Measurements from ENCODE around the gene ZDHHC17.

The ZDHHC17 gene

GRCh38 chr12:76863005-76863670, 99.2 kb downstream of the ZDHHC17 start:
- no peaks in the 10 kb centered on the region for H3K27me3 ChIP-seq (ENCODE audit: insufficient read depth, low read length)
- H3K4me3 ChIP-seq (ENCODE audit: low read length) = no peak overlapping the region
- peaks cover 41% of the 10 kb centered on the region for H3K4me1 ChIP-seq (ENCODE audit: insufficient read depth, low read length)
- no peaks in the 10 kb centered on the region for H3K9me3 ChIP-seq (ENCODE audit: insufficient read depth, low read depth, low read length)
- peak overlapping the region; percentile 7; the same call in 1 of the 2 replicates for H3K27ac ChIP-seq (ENCODE audit: low read depth, low read length)
- 93% methylated on average over 12 of the region's 12 CpGs for WGBS
- H3K36me3 ChIP-seq (ENCODE audit: insufficient read depth, low read length) = peaks cover 68% of the 10 kb centered on the region
- H3K9ac ChIP-seq (ENCODE audit: low read depth, low read length) = no peak overlapping the region

GRCh38 chr12:76863837-76864236, 99.9 kb downstream of the ZDHHC17 start:
- WGBS = 55% methylated on average over 4 of the region's 4 CpGs
- no peak overlapping the region for H3K4me3 ChIP-seq (ENCODE audit: low read length)

GRCh38 chr12:76864791-76865400, 101.0 kb downstream of the ZDHHC17 start:
- H3K27me3 ChIP-seq (ENCODE audit: insufficient read depth, low read length) = no peaks in the 10 kb centered on the region
- H3K36me3 ChIP-seq (ENCODE audit: insufficient read depth, low read length) = peaks cover 56% of the 10 kb centered on the region
- no peaks in the 10 kb centered on the region for H3K9me3 ChIP-seq (ENCODE audit: insufficient read depth, low read depth, low read length)
- WGBS = 82% methylated on average over 1 of the region's 2 CpGs
- H3K4me3 ChIP-seq (ENCODE audit: low read length) = no peak overlapping the region
- peak overlapping the region; percentile 23; the same call in 1 of the 2 replicates for H3K27ac ChIP-seq (ENCODE audit: low read depth, low read length)
- H3K9ac ChIP-seq (ENCODE audit: low read depth, low read length) = no peak overlapping the region
- peaks cover 45% of the 10 kb centered on the region for H3K4me1 ChIP-seq (ENCODE audit: insufficient read depth, low read length)

More at GRCh38 chr12:76863837-76864236, 99.9 kb downstream of the ZDHHC17 start:
- peaks cover 63% of the 10 kb centered on the region for H3K36me3 ChIP-seq (ENCODE audit: insufficient read depth, low read length)
- H3K9ac ChIP-seq (ENCODE audit: low read depth, low read length) = no peak overlapping the region
- no peaks in the 10 kb centered on the region for H3K27me3 ChIP-seq (ENCODE audit: insufficient read depth, low read length)
- no peaks in the 10 kb centered on the region for H3K9me3 ChIP-seq (ENCODE audit: insufficient read depth, low read depth, low read length)
- H3K27ac ChIP-seq (ENCODE audit: low read depth, low read length) = peak overlapping the region; percentile 7
- peaks cover 41% of the 10 kb centered on the region for H3K4me1 ChIP-seq (ENCODE audit: insufficient read depth, low read length)

GRCh38 chr12:76866151-76866567, 102.2 kb downstream of the ZDHHC17 start:
- H3K27me3 ChIP-seq (ENCODE audit: insufficient read depth, low read length) = no peaks in the 10 kb centered on the region
- H3K27ac ChIP-seq (ENCODE audit: low read depth, low read length) = peak overlapping the region; percentile 58; the same call in 1 of the 2 replicates
- peaks cover 44% of the 10 kb centered on the region for H3K36me3 ChIP-seq (ENCODE audit: insufficient read depth, low read length)
- H3K4me3 ChIP-seq (ENCODE audit: low read length) = no peak overlapping the region
- H3K9me3 ChIP-seq (ENCODE audit: insufficient read depth, low read depth, low read length) = no peaks in the 10 kb centered on the region
- WGBS = 70% methylated on average over 8 of the region's 8 CpGs
- H3K9ac ChIP-seq (ENCODE audit: low read depth, low read length) = peak overlapping the region; percentile 58; the same call in 1 of the 2 replicates
- peaks cover 41% of the 10 kb centered on the region for H3K4me1 ChIP-seq (ENCODE audit: insufficient read depth, low read length)

- Histone ChIP-seq H3K4me1 (ENCODE audit: insufficient read depth, low read length) (peaks cover 42% of the 10 kb centered on the region), H3K4me3 (ENCODE audit: low read length) (no peak overlapping the region), H3K27me3 (ENCODE audit: insufficient read depth, low read length) (no peaks in the 10 kb centered on the region), H3K36me3 (ENCODE audit: insufficient read depth, low read length) (peaks cover 39% of the 10 kb centered on the region), H3K9ac (ENCODE audit: low read depth, low read length) (peak overlapping the region; percentile 58; the same call in 1 of the 2 replicates), H3K9me3 (ENCODE audit: insufficient read depth, low read depth, low read length) (no peaks in the 10 kb centered on the region), H3K27ac (ENCODE audit: low read depth, low read length) (peak overlapping the region; percentile 58; the same call in 1 of the 2 replicates)
- 92% methylated on average over 8 of the region's 8 CpGs for WGBS
Observed at GRCh38 chr12:76866726-76867125, 102.8 kb downstream of the ZDHHC17 start.

- Histone ChIP-seq H3K27me3 (ENCODE audit: insufficient read depth, low read length) (no peaks in the 10 kb centered on the region), H3K9me3 (ENCODE audit: insufficient read depth, low read depth, low read length) (no peaks in the 10 kb centered on the region), H3K9ac (ENCODE audit: low read depth, low read length) (no peak overlapping the region), H3K27ac (ENCODE audit: low read depth, low read length) (no peak overlapping the region), H3K4me3 (ENCODE audit: low read length) (no peak overlapping the region), H3K36me3 (ENCODE audit: insufficient read depth, low read length) (peaks cover 13% of the 10 kb centered on the region), H3K4me1 (ENCODE audit: insufficient read depth, low read length) (peaks cover 38% of the 10 kb centered on the region)
- 100% methylated on average over 2 of the region's 2 CpGs for WGBS
Observed at GRCh38 chr12:76871082-76871481, 107.2 kb downstream of the ZDHHC17 start.

GRCh38 chr12:76871742-76872141, 107.8 kb downstream of the ZDHHC17 start:
- peaks cover 32% of the 10 kb centered on the region for H3K4me1 ChIP-seq (ENCODE audit: insufficient read depth, low read length)
- no peaks in the 10 kb centered on the region for H3K27me3 ChIP-seq (ENCODE audit: insufficient read depth, low read length)
- H3K36me3 ChIP-seq (ENCODE audit: insufficient read depth, low read length) = peaks cover 13% of the 10 kb centered on the region
- H3K9ac ChIP-seq (ENCODE audit: low read depth, low read length) = no peak overlapping the region
- no peak overlapping the region; the same call in 1 of the 2 replicates for H3K4me3 ChIP-seq (ENCODE audit: low read length)
- peak overlapping the region; percentile 18; the same call in 1 of the 2 replicates for H3K27ac ChIP-seq (ENCODE audit: low read depth, low read length)
- H3K9me3 ChIP-seq (ENCODE audit: insufficient read depth, low read depth, low read length) = no peaks in the 10 kb centered on the region
- 95% methylated on average over 3 of the region's 3 CpGs for WGBS

GRCh38 chr12:76872415-76872814, 108.5 kb downstream of the ZDHHC17 start:
- Histone ChIP-seq H3K27ac (ENCODE audit: low read depth, low read length) (peak overlapping the region; percentile 37; the same call in 1 of the 2 replicates), H3K4me1 (ENCODE audit: insufficient read depth, low read length) (peaks cover 36% of the 10 kb centered on the region), H3K9me3 (ENCODE audit: insufficient read depth, low read depth, low read length) (no peaks in the 10 kb centered on the region), H3K36me3 (ENCODE audit: insufficient read depth, low read length) (peaks cover 12% of the 10 kb centered on the region), H3K27me3 (ENCODE audit: insufficient read depth, low read length) (no peaks in the 10 kb centered on the region), H3K4me3 (ENCODE audit: low read length) (no peak overlapping the region), H3K9ac (ENCODE audit: low read depth, low read length) (no peak overlapping the region)
- 42% methylated on average over 5 of the region's 5 CpGs for WGBS

- H3K9me3 ChIP-seq (ENCODE audit: insufficient read depth, low read depth, low read length) = no peaks in the 10 kb centered on the region
- no peak overlapping the region for H3K9ac ChIP-seq (ENCODE audit: low read depth, low read length)
- no peak overlapping the region for H3K27ac ChIP-seq (ENCODE audit: low read depth, low read length)
- peaks cover 4% of the 10 kb centered on the region; the same call in 1 of the 2 replicates for H3K36me3 ChIP-seq (ENCODE audit: insufficient read depth, low read length)
- no peak overlapping the region for H3K4me3 ChIP-seq (ENCODE audit: low read length)
- H3K27me3 ChIP-seq (ENCODE audit: insufficient read depth, low read length) = no peaks in the 10 kb centered on the region
- WGBS = 89% methylated on average over 3 of the region's 3 CpGs
- peaks cover 39% of the 10 kb centered on the region for H3K4me1 ChIP-seq (ENCODE audit: insufficient read depth, low read length)
Observed at GRCh38 chr12:76874027-76874426, 110.1 kb downstream of the ZDHHC17 start.

GRCh38 chr12:76874491-76875190, 110.7 kb downstream of the ZDHHC17 start:
- WGBS = 75% methylated on average over 11 of the region's 11 CpGs
- Histone ChIP-seq H3K4me3 (ENCODE audit: low read length) (no peak overlapping the region), H3K27me3 (ENCODE audit: insufficient read depth, low read length) (no peaks in the 10 kb centered on the region), H3K9me3 (ENCODE audit: insufficient read depth, low read depth, low read length) (no peaks in the 10 kb centered on the region), H3K27ac (ENCODE audit: low read depth, low read length) (no peak overlapping the region), H3K9ac (ENCODE audit: low read depth, low read length) (no peak overlapping the region), H3K36me3 (ENCODE audit: insufficient read depth, low read length) (0 out of 2 replicates have a peak, but pooled peaks cover under 1% of the 10 kb centered on the region), H3K4me1 (ENCODE audit: insufficient read depth, low read length) (peaks cover 39% of the 10 kb centered on the region)

- peak overlapping the region; percentile 81 for H3K4me3 ChIP-seq (ENCODE audit: low read length)
- H3K27ac ChIP-seq (ENCODE audit: low read depth, low read length) = no peak overlapping the region
- H3K9ac ChIP-seq (ENCODE audit: low read depth, low read length) = no peak overlapping the region
- H3K27me3 ChIP-seq (ENCODE audit: insufficient read depth, low read length) = no peaks in the 10 kb centered on the region
- no peaks in the 10 kb centered on the region for H3K9me3 ChIP-seq (ENCODE audit: insufficient read depth, low read depth, low read length)
- no peaks in the 10 kb centered on the region for H3K36me3 ChIP-seq (ENCODE audit: insufficient read depth, low read length)
- peaks cover 40% of the 10 kb centered on the region for H3K4me1 ChIP-seq (ENCODE audit: insufficient read depth, low read length)
- WGBS = 82% methylated on average over 2 of the region's 2 CpGs
Observed at GRCh38 chr12:76876696-76877229, 112.8 kb downstream of the ZDHHC17 start.
